ENCODE results near the gene CCDC13. TPM values are rescaled to one million over a fixed set of nuclear protein-coding genes. Genes with fewer than 3 reads are reported as not detected.

The CCDC13 gene
- total RNA-seq, 4 donors from 2014 or later: 0.06 TPM; not detected in 3

- intact Hi-C loops (cut with DNase I; ENCODE audit: low total_unique reads): no loop called here
- peak in 1 of 2 donors; percentile 54 for DNase-seq (ENCODE audit: low spot score in 2 of 2)
- H3K4me3 ChIP-seq (ENCODE audit: low read depth, poor library complexity, severe bottlenecking): no peak overlapping the region
- WGBS, 2 donors: 94 to 98% methylated on average over 6 to 7 of the region's 7 CpGs
- TF ChIP-seq POLR2A (IDR thresholded peaks at IDR 0.05): no peak
These were observed 22.2 kb downstream of the CCDC13 start for GRCh38 chr3:42750834-42751233.

GRCh38 chr3:42749753-42750231, 23.3 kb downstream of the CCDC13 start:
- whole genome bisulfite sequencing, 2 donors: 56 to 60% methylated on average over 10 of the region's 10 CpGs
- intact Hi-C loops (cut with DNase I; ENCODE audit: low total_unique reads): no loop called here

DNA sequence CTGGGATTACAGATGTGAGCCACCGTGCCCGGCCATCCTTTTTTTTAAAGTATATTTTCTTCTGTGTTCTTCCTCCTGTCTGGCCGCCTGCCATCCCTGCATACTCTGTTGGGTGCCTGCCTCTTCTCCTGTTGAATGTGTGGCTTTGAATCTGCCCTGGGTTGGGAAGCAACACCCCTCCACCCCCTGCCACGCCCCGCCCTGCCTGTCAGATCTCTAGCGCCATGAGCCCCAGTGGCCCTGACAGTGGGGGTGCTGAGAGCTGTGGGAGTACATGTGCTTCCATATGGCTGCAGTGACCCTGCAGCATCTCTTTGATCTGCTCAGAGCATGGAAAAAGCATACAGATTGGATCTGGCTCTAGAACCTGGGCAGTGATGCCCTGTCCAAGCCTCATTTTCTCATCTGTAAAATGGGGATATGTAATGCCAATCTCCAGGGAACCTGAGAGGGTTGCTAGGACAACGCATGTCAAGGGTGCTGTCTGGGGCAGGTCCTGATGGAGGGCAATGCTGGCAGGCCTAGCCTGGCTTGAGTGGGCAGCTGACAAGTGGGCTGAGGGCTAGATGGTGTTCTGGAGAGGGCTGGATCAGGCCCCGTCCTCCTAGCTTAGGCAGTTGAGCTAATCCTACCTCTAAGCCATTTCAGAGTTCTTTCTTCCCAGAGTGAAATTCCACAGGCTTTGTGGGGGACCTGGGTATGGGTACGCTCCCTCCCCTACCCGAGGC, 23.9 kb downstream of the CCDC13 start:
- WGBS, 2 donors: 76 to 81% methylated on average over 10 of the region's 10 CpGs
- H3K4me3 ChIP-seq (ENCODE audit: low read depth, poor library complexity, severe bottlenecking): no peak overlapping the region
- TF ChIP-seq CTCF (IDR thresholded peaks at IDR 0.05): no peak
- no peak for TF ChIP-seq POLR2A (IDR thresholded peaks at IDR 0.05)
- intact Hi-C loops (cut with DNase I; ENCODE audit: low total_unique reads): no loop called here
- DNase-seq (ENCODE audit: low spot score in 2 of 2): peak in 1 of 2 donors; percentile 85

More at GRCh38 chr3:42749753-42750231, 23.3 kb downstream of the CCDC13 start:
- DNase-seq (ENCODE audit: low spot score in 2 of 2): peak in 1 of 2 donors; percentile 81
- no peak overlapping the region for H3K4me3 ChIP-seq (ENCODE audit: low read depth, poor library complexity, severe bottlenecking)
- TF ChIP-seq POLR2A (IDR thresholded peaks at IDR 0.05) (no peak), CTCF (IDR thresholded peaks at IDR 0.05) (no peak)

DNA sequence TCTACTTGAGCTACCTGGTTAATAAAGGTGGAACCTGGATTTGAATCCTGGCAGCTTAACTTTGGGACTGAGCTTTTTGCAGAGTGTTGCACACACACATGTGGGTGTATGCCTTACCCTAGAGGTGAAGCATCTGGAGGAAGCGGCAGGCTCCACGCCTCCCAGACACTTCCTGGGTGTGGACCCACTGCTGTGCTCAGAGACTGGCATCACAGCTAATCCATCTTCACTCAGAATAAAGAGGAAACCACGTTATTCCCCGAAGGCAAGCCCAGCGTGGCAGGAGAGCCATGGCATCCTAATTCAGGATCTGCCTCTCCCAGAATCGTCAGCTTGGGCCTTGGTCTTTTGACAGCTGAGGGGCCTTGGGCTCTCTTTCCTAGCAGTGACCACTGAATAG, 25.5 kb downstream of the CCDC13 start:
- intact Hi-C loops (cut with DNase I; ENCODE audit: low total_unique reads): no loop called here
- no peak overlapping the region for H3K4me3 ChIP-seq (ENCODE audit: low read depth, poor library complexity, severe bottlenecking)
- whole genome bisulfite sequencing, 2 donors: 23 to 28% methylated on average over 6 of the region's 6 CpGs
- TF ChIP-seq POLR2A (IDR thresholded peaks at IDR 0.05): no peak
- no peak for TF ChIP-seq CTCF (IDR thresholded peaks at IDR 0.05)
- peak in 1 of 2 donors; percentile 79 for DNase-seq (ENCODE audit: low spot score in 2 of 2)

GRCh38 chr3:42746455-42747450, 26.3 kb downstream of the CCDC13 start:
- intact Hi-C loops (cut with DNase I; ENCODE audit: low total_unique reads): no loop called here
- WGBS, 2 donors: 69 to 72% methylated on average over 11 of the region's 11 CpGs
- TF ChIP-seq CTCF (IDR thresholded peaks at IDR 0.05) (no peak), POLR2A (IDR thresholded peaks at IDR 0.05) (no peak)

More at GRCh38 chr3:42746455-42747450, 26.3 kb downstream of the CCDC13 start:
- H3K4me3 ChIP-seq (ENCODE audit: low read depth, poor library complexity, severe bottlenecking): no peak overlapping the region
- peak in 1 of 2 donors; percentile 84 for DNase-seq (ENCODE audit: low spot score in 2 of 2)

All from lower leg skin (tissue), 4 donors.